Small intestine (tissue), 7 donors: ENCODE measurements around the gene FILIP1. TPM values are rescaled to one million over a fixed set of nuclear protein-coding genes. Genes with fewer than 3 reads are reported as not detected.
"Not testable (repeated sequence)": the region's sequence is repeated elsewhere in the genome, so short reads cannot be mapped to it uniquely, and the experiment has no call there.

Experiments used
- DNase-seq, 2 donors: peaks; one replicate each; pipeline versions ENCODE4 v3.0.0 to v3.0.0-alpha.2; 2013
- FAIRE-seq: peaks from 2 replicates; lab custom pipeline; 2012; peaks lifted over from hg19 to GRCh38; lab: Jason Lieb, UNC
- H3K27ac ChIP-seq, 3 donors: one replicate each; pipeline ENCODE4 v1.5.1; 2013; ENCODE audit warnings: low read length in 2 of 3, mild to moderate bottlenecking in 2 of 3, control low read depth in 1 of 3, inconsistent platforms in 1 of 3, low read depth in 1 of 3, moderate library complexity in 1 of 3
- H3K27me3 ChIP-seq, 3 donors: one replicate each; pipeline ENCODE4 v1.6.1; 2013; ENCODE audit warnings: low read length in 3 of 3, inconsistent platforms in 1 of 3; ENCODE audit not compliant: control insufficient read depth in 3 of 3, insufficient read depth in 3 of 3
- H3K36me3 ChIP-seq, 3 donors: one replicate each; pipeline ENCODE4 v1.6.1; 2013; ENCODE audit warnings: low read length in 3 of 3, inconsistent platforms in 1 of 3, low read depth in 1 of 3, mild to moderate bottlenecking in 1 of 3, moderate library complexity in 1 of 3; ENCODE audit not compliant: control insufficient read depth in 3 of 3, insufficient read depth in 2 of 3
- H3K4me1 ChIP-seq, 3 donors: one replicate each; pipeline ENCODE4 v1.6.1; 2013; ENCODE audit warnings: low read length in 2 of 3, inconsistent platforms in 1 of 3, low read depth in 1 of 3, mild to moderate bottlenecking in 1 of 3, moderate library complexity in 1 of 3; ENCODE audit not compliant: control insufficient read depth in 3 of 3, insufficient read depth in 2 of 3
- H3K4me3 ChIP-seq, 3 donors: one replicate each; pipeline ENCODE4 v1.5.1; 2013; ENCODE audit warnings: low read length in 3 of 3, control low read depth in 1 of 3, inconsistent platforms in 1 of 3, low read depth in 1 of 3, mild to moderate bottlenecking in 1 of 3, moderate library complexity in 1 of 3
- H3K9me3 ChIP-seq, 2 donors: one replicate each; pipeline ENCODE4 v1.6.1; 2013; ENCODE audit warnings: low read depth in 1 of 2, low read length in 1 of 2; ENCODE audit not compliant: control insufficient read depth in 2 of 2, insufficient read depth in 1 of 2
- WGBS, 3 donors: extraction: QIAGEN DNeasy Blood & Tissue Kit; methylation state at CpG; one replicate each; pipeline ENCODE4 v1.1.7; 2013; 5-methylcytosine and 5-hydroxymethylcytosine counted together
- polyA plus RNA-seq, 4 donors: library from polyadenylated mRNA; stranded (reverse) in 3 of 4; unstranded in 1 of 4; fragments of 200-250 nt in 3 of 4; fragments of 120-200 nt in 1 of 4; gene quantifications; one replicate each; pipeline versions ENCODE4 v1.2.1 to v1.2.3, GENCODE V29; 2013
- donor health status: healthy with polysubstance abuse.
- donor health status: control.
- donor health status: control.
- donor health status: Bipolar disorder and iron deficiency.
- donor health status: healthy.

The FILIP1 gene
- polyA plus RNA-seq, 4 donors = 0.54 to 1.8 (median 1.4) TPM; not detected in 1

- Histone ChIP-seq H3K27ac (no peak overlapping the region), H3K4me3 (no peak overlapping the region), H3K36me3 (no peaks in the 10 kb centered on the region), H3K9me3 (no peaks in the 10 kb centered on the region), H3K27me3 (no peaks in the 10 kb centered on the region), H3K4me1 (no peaks in the 10 kb centered on the region)
- 9 to 14% (median 14%) methylated on average over 2 of the region's 2 CpGs for WGBS, 3 donors
- DNase-seq (no peak), FAIRE-seq (no peak)
Observed at GRCh38 chr6:75460681-75461080, 32.9 kb downstream of the FILIP1 start.

GRCh38 chr6:75458895-75459294 is 34.7 kb downstream of the FILIP1 start:
- no peaks in the 10 kb centered on the region for H3K4me1 ChIP-seq
- H3K27me3 ChIP-seq = no peaks in the 10 kb centered on the region
- H3K4me3 ChIP-seq = no peak overlapping the region
- WGBS, 3 donors = 60 to 68% (median 64%) methylated on average over 4 of the region's 4 CpGs
- no peak for DNase-seq
- H3K27ac ChIP-seq = no peak overlapping the region
- no peaks in the 10 kb centered on the region for H3K36me3 ChIP-seq
- no peak for FAIRE-seq
- H3K9me3 ChIP-seq = no peaks in the 10 kb centered on the region

GRCh38 chr6:75450903-75451302 is 42.7 kb downstream of the FILIP1 start:
- no peak for DNase-seq
- Histone ChIP-seq H3K4me1 (no peaks in the 10 kb centered on the region), H3K27ac (no peak overlapping the region), H3K9me3 (no peaks in the 10 kb centered on the region), H3K4me3 (no peak overlapping the region), H3K36me3 (no peaks in the 10 kb centered on the region), H3K27me3 (no peaks in the 10 kb centered on the region)
- peak; percentile 19 for FAIRE-seq
- 90 to 96% (median 93%) methylated on average over 3 of the region's 3 CpGs for WGBS, 3 donors

GRCh38 chr6:75449630-75450206 is 43.9 kb downstream of the FILIP1 start:
- FAIRE-seq = no peak
- WGBS, 3 donors = 87 to 90% (median 90%) methylated on average over 5 of the region's 5 CpGs

GRCh38 chr6:75446241-75446880 is 47.2 kb downstream of the FILIP1 start:
- no peaks in the 10 kb centered on the region for H3K9me3 ChIP-seq
- 52 to 82% (median 57%) methylated on average over 4 of the region's 4 CpGs for WGBS, 3 donors
- H3K4me3 ChIP-seq = no peak overlapping the region
- DNase-seq = no peak
- H3K27me3 ChIP-seq = no peaks in the 10 kb centered on the region
- FAIRE-seq = no peak
- H3K4me1 ChIP-seq = no peaks in the 10 kb centered on the region
- no peak overlapping the region for H3K27ac ChIP-seq
- H3K36me3 ChIP-seq = no peaks in the 10 kb centered on the region

More at GRCh38 chr6:75449630-75450206, 43.9 kb downstream of the FILIP1 start:
- DNase-seq = no peak
- H3K27ac ChIP-seq = no peak overlapping the region
- no peaks in the 10 kb centered on the region for H3K9me3 ChIP-seq
- no peaks in the 10 kb centered on the region for H3K4me1 ChIP-seq
- H3K36me3 ChIP-seq = no peaks in the 10 kb centered on the region
- H3K27me3 ChIP-seq = no peaks in the 10 kb centered on the region
- no peak overlapping the region for H3K4me3 ChIP-seq

GRCh38 chr6:75445738-75446137 is 47.9 kb downstream of the FILIP1 start:
- no peaks in the 10 kb centered on the region for H3K36me3 ChIP-seq
- H3K9me3 ChIP-seq = no peaks in the 10 kb centered on the region
- no peak overlapping the region for H3K4me3 ChIP-seq
- H3K4me1 ChIP-seq = no peaks in the 10 kb centered on the region
- no peak overlapping the region for H3K27ac ChIP-seq
- DNase-seq = no peak
- no peak for FAIRE-seq
- H3K27me3 ChIP-seq = no peaks in the 10 kb centered on the region

- no peak for FAIRE-seq
- no peaks in the 10 kb centered on the region for H3K27me3 ChIP-seq
- WGBS, 3 donors = 65 to 80% (median 67%) methylated on average over 2 of the region's 2 CpGs
- no peak for DNase-seq
- no peak overlapping the region for H3K27ac ChIP-seq
- no peak overlapping the region for H3K4me3 ChIP-seq
- no peaks in the 10 kb centered on the region for H3K9me3 ChIP-seq
- H3K36me3 ChIP-seq = no peaks in the 10 kb centered on the region
- H3K4me1 ChIP-seq = no peaks in the 10 kb centered on the region
Observed at GRCh38 chr6:75444899-75445298, 48.7 kb downstream of the FILIP1 start.

- not testable (repeated sequence) for H3K4me1 ChIP-seq, DNase-seq, H3K27me3 ChIP-seq, H3K4me3 ChIP-seq, H3K36me3 ChIP-seq, H3K9me3 ChIP-seq, FAIRE-seq, H3K27ac ChIP-seq
- 98 to 100% (median 99%) methylated on average over 1 to 27 of the region's 29 CpGs for WGBS, 3 donors
Observed at GRCh38 chr6:75441883-75442282, 51.7 kb downstream of the FILIP1 start.

GRCh38 chr6:75441479-75441878 is 52.1 kb downstream of the FILIP1 start:
- WGBS, 3 donors = 92 to 99% (median 94%) methylated on average over 14 to 29 of the region's 33 CpGs
- H3K4me1 ChIP-seq, H3K36me3 ChIP-seq, H3K9me3 ChIP-seq, H3K4me3 ChIP-seq, H3K27ac ChIP-seq, FAIRE-seq, DNase-seq, H3K27me3 ChIP-seq: not testable (repeated sequence)
